K562 (cell line): ENCODE measurements around the gene KRTAP15-1. TPM values are rescaled to one million over a fixed set of nuclear protein-coding genes. Genes with fewer than 3 reads are reported as not detected.

Experiments used
- CBX2 ChIP-seq: fragments of 200-600 bp; sonication (generic); IDR thresholded peaks from one replicate; pipeline ENCODE4 v1.6.1; 2012; ENCODE audit warnings: mild to moderate bottlenecking, low read length, inconsistent platforms; ENCODE audit not compliant: insufficient read depth, poor library complexity, severe bottlenecking
- JUND ChIP-seq, 2 experiments: IDR thresholded peaks; 2 replicates in 1 of 2; 3 replicates in 1 of 2; pipeline ENCODE4 v1.6.1; 2011; ENCODE audit warnings: borderline replicate concordance in 2 of 2, low read depth in 2 of 2, low read length in 2 of 2, improper control_type of control experiment in 1 of 2, missing biosample characterization in 1 of 2, missing genetic modification characterization in 1 of 2, missing genetic modification reagents in 1 of 2
- ZNF311 ChIP-seq: fragments of 250-450 bp; sonication (Bioruptor Pico); IDR thresholded peaks from 2 replicates; pipeline ENCODE4 v1.4.0; 2020; ENCODE audit warnings: mild to moderate bottlenecking, moderate library complexity
- polyA plus RNA-seq, 8 experiments: library from polyadenylated mRNA; depleted of rRNA in 4 of 8; stranded (reverse) in 5 of 8; unstranded in 3 of 8; fragments of >200 nt; fragmentation: Nextera tagmentation in 2 of 8; fragmentation: Illumina TruSeq in 1 of 8; extraction: Ambion mirVana in 2 of 8; extraction: Trizol in 1 of 8; gene quantifications; 2 replicates each; pipeline versions ENCODE4 v1.2.1 to v1.2.3, GENCODE V29; 2011 to 2014; ENCODE audit warnings: inconsistent platforms in 1 of 8, missing spikeins in 1 of 8
- total RNA-seq, 7 experiments: library from RNA; depleted of rRNA in 6 of 7; stranded (reverse); fragments of >200 nt in 6 of 7; fragmentation: Illumina TruSeq in 2 of 7; extraction: Trizol in 2 of 7; gene quantifications; 2 replicates each; pipeline versions ENCODE4 v1.2.1 to v1.2.3, GENCODE V29; 2011 to 2021; ENCODE audit warnings: low replicate concordance in 1 of 7
- TF ChIP-seq, protein P1 (sequence below): fragments of 450-650 bp; IDR thresholded peaks from 2 replicates; pipeline ENCODE4 v1.7.0; 2016; ENCODE audit warnings: borderline replicate concordance
- TF ChIP-seq, protein P2 (sequence below): fragments of 450-650 bp; IDR thresholded peaks from 2 replicates; pipeline ENCODE4 v1.6.1; 2018; ENCODE audit warnings: mild to moderate bottlenecking, low read depth; ENCODE audit not compliant: partially characterized antibody
- TF ChIP-seq, protein P3 (sequence below): sonication (generic); formaldehyde crosslinking; IDR thresholded peaks from 2 replicates; pipeline ENCODE4 v1.8.0; 2023; ENCODE audit warnings: missing genetic modification reagents, mild to moderate bottlenecking, borderline replicate concordance
- TF ChIP-seq, protein P4 (sequence below): fragments of 250-450 bp; sonication (Bioruptor Pico); IDR thresholded peaks from 2 replicates; pipeline ENCODE4 v1.4.0; 2020; ENCODE audit warnings: mild to moderate bottlenecking

KRTAP15-1 gene
- total and polyA plus RNA-seq, 9 of the 15 experiments (the other 6 are each of a cell fraction or from before 2014, with no cell fraction given): not detected

DNA sequence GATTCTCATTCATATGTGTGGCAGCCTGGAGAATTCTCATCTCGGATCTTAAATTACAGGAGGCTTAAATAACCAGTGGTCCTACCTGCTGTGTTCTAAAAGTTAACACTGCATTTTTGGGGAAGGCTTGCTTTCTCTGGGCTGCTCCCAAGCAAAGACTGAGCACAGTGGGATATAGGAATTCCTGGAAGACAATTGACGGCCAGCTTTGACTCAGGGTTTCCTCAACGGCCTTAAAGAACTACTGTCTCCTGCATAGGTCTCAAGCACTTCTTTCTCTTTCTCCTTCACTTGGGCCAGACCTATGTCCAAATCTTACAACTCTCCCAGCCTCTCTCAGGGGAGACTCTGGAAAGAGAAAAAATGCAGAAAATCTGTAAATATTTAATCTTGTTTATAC lies 13.3 kb upstream of the KRTAP15-1 start (continued):
- TF ChIP-seq, protein P1, sequence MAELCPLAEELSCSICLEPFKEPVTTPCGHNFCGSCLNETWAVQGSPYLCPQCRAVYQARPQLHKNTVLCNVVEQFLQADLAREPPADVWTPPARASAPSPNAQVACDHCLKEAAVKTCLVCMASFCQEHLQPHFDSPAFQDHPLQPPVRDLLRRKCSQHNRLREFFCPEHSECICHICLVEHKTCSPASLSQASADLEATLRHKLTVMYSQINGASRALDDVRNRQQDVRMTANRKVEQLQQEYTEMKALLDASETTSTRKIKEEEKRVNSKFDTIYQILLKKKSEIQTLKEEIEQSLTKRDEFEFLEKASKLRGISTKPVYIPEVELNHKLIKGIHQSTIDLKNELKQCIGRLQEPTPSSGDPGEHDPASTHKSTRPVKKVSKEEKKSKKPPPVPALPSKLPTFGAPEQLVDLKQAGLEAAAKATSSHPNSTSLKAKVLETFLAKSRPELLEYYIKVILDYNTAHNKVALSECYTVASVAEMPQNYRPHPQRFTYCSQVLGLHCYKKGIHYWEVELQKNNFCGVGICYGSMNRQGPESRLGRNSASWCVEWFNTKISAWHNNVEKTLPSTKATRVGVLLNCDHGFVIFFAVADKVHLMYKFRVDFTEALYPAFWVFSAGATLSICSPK: no peak
- TF ChIP-seq, protein P2, sequence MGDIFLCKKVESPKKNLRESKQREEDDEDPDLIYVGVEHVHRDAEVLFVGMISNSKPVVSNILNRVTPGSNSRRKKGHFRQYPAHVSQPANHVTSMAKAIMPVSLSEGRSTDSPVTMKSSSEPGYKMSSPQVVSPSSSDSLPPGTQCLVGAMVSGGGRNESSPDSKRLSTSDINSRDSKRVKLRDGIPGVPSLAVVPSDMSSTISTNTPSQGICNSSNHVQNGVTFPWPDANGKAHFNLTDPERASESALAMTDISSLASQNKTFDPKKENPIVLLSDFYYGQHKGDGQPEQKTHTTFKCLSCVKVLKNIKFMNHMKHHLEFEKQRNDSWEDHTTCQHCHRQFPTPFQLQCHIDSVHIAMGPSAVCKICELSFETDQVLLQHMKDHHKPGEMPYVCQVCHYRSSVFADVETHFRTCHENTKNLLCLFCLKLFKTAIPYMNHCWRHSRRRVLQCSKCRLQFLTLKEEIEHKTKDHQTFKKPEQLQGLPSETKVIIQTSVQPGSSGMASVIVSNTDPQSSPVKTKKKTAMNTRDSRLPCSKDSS: no peak
- TF ChIP-seq JUND (IDR thresholded peaks at IDR 0.05; ENCODE audit: borderline replicate concordance, low read depth, low read length) (no peak), JUND (tag; IDR thresholded peaks at IDR 0.05; ENCODE audit: borderline replicate concordance, low read depth, low read length) (no peak), ZNF311 (CRISPR knock-in tag) (no peak), CBX2 (no peak)
- TF ChIP-seq, protein P3, sequence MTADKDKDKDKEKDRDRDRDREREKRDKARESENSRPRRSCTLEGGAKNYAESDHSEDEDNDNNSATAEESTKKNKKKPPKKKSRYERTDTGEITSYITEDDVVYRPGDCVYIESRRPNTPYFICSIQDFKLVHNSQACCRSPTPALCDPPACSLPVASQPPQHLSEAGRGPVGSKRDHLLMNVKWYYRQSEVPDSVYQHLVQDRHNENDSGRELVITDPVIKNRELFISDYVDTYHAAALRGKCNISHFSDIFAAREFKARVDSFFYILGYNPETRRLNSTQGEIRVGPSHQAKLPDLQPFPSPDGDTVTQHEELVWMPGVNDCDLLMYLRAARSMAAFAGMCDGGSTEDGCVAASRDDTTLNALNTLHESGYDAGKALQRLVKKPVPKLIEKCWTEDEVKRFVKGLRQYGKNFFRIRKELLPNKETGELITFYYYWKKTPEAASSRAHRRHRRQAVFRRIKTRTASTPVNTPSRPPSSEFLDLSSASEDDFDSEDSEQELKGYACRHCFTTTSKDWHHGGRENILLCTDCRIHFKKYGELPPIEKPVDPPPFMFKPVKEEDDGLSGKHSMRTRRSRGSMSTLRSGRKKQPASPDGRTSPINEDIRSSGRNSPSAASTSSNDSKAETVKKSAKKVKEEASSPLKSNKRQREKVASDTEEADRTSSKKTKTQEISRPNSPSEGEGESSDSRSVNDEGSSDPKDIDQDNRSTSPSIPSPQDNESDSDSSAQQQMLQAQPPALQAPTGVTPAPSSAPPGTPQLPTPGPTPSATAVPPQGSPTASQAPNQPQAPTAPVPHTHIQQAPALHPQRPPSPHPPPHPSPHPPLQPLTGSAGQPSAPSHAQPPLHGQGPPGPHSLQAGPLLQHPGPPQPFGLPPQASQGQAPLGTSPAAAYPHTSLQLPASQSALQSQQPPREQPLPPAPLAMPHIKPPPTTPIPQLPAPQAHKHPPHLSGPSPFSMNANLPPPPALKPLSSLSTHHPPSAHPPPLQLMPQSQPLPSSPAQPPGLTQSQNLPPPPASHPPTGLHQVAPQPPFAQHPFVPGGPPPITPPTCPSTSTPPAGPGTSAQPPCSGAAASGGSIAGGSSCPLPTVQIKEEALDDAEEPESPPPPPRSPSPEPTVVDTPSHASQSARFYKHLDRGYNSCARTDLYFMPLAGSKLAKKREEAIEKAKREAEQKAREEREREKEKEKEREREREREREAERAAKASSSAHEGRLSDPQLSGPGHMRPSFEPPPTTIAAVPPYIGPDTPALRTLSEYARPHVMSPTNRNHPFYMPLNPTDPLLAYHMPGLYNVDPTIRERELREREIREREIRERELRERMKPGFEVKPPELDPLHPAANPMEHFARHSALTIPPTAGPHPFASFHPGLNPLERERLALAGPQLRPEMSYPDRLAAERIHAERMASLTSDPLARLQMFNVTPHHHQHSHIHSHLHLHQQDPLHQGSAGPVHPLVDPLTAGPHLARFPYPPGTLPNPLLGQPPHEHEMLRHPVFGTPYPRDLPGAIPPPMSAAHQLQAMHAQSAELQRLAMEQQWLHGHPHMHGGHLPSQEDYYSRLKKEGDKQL (CRISPR knock-in tag): no peak
- TF ChIP-seq, protein P4, sequence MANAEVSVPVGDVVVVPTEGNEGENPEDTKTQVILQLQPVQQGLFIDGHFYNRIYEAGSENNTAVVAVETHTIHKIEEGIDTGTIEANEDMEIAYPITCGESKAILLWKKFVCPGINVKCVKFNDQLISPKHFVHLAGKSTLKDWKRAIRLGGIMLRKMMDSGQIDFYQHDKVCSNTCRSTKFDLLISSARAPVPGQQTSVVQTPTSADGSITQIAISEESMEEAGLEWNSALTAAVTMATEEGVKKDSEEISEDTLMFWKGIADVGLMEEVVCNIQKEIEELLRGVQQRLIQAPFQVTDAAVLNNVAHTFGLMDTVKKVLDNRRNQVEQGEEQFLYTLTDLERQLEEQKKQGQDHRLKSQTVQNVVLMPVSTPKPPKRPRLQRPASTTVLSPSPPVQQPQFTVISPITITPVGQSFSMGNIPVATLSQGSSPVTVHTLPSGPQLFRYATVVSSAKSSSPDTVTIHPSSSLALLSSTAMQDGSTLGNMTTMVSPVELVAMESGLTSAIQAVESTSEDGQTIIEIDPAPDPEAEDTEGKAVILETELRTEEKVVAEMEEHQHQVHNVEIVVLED (CRISPR knock-in tag): no peak
